Common myeloid progenitor, CD34-positive (primary cell): ENCODE data around the gene OR51I2. TPM values are rescaled to one million over a fixed set of nuclear protein-coding genes. Genes with fewer than 3 reads are reported as not detected.

Source experiments
- CTCF ChIA-PET: fragments of 350-600 bp; sonication (Branson Sonifier 250); formaldehyde crosslinking; loops from one replicate; lab custom pipeline; 2021; ENCODE audit warnings: antibody characterized with exemption; lab: Charles Lee
- POLR2A ChIA-PET: fragments of 350-600 bp; sonication (Branson Sonifier 250); formaldehyde crosslinking; loops from one replicate; lab custom pipeline; 2021; ENCODE audit warnings: antibody characterized with exemption; lab: Charles Lee
- DNase-seq, 3 donors: peaks; one replicate each; pipeline versions ENCODE4 v3.0.0 to v3.0.0-alpha.2; 2013
- H3K27ac ChIP-seq, 2 experiments: 1 replicate in 1 of 2; 2 replicates in 1 of 2; pipeline ENCODE4 v1.7.0; 2013; ENCODE audit warnings: inconsistent platforms in 2 of 2, low read length in 2 of 2, mild to moderate bottlenecking in 2 of 2, low read depth in 1 of 2, moderate library complexity in 1 of 2; ENCODE audit not compliant: severe bottlenecking in 2 of 2, insufficient read depth in 1 of 2, poor library complexity in 1 of 2
- H3K27me3 ChIP-seq, 5 experiments: replicated peaks in 2 of 5; 1 replicate in 3 of 5; 2 replicates in 2 of 5; pipeline versions ENCODE4 v1.6.1 to v1.7.0; 2013; ENCODE audit warnings: low read length in 4 of 5, mild to moderate bottlenecking in 2 of 5, moderate library complexity in 2 of 5, inconsistent platforms in 1 of 5; ENCODE audit not compliant: insufficient read depth in 5 of 5, control insufficient read depth in 4 of 5
- H3K36me3 ChIP-seq, 4 experiments: 1 replicate in 2 of 4; 2 replicates in 2 of 4; pipeline versions ENCODE4 v1.6.1 to v1.7.0; 2013; ENCODE audit warnings: low read length in 3 of 4, control low read depth in 1 of 4, mild to moderate bottlenecking in 1 of 4; ENCODE audit not compliant: control insufficient read depth in 4 of 4, insufficient read depth in 4 of 4
- H3K4me1 ChIP-seq, 4 experiments: 1 replicate in 3 of 4; 2 replicates in 1 of 4; pipeline versions ENCODE4 v1.6.1 to v1.7.1; 2013; ENCODE audit warnings: low read length in 3 of 4, mild to moderate bottlenecking in 3 of 4, control low read depth in 1 of 4, inconsistent platforms in 1 of 4, moderate library complexity in 1 of 4; ENCODE audit not compliant: control insufficient read depth in 4 of 4, insufficient read depth in 4 of 4; ENCODE audit errors: control extremely low read depth in 1 of 4
- H3K4me3 ChIP-seq, 7 experiments: 1 replicate in 4 of 7; 2 replicates in 3 of 7; pipeline versions ENCODE4 v1.5.1 to v1.7.0; 2013; ENCODE audit warnings: mild to moderate bottlenecking in 7 of 7, low read length in 6 of 7, moderate library complexity in 6 of 7, inconsistent platforms in 2 of 7, low read depth in 2 of 7, control low read depth in 1 of 7; ENCODE audit not compliant: insufficient read depth in 4 of 7, control insufficient read depth in 1 of 7; ENCODE audit errors: extremely low read depth in 1 of 7
- H3K9me3 ChIP-seq, 5 experiments: 1 replicate in 4 of 5; 2 replicates in 1 of 5; pipeline versions ENCODE4 v1.6.1 to v1.7.1; 2013; ENCODE audit warnings: low read length in 4 of 5, mild to moderate bottlenecking in 2 of 5, inconsistent platforms in 1 of 5, low read depth in 1 of 5, moderate library complexity in 1 of 5; ENCODE audit not compliant: control insufficient read depth in 4 of 5, insufficient read depth in 2 of 5; ENCODE audit errors: control extremely low read depth in 1 of 5
- WGBS: methylation state at CpG from one replicate; pipeline ENCODE4 v1.1.5; 2013; ENCODE audit not compliant: insufficient coverage; 5-methylcytosine and 5-hydroxymethylcytosine counted together
- polyA plus RNA-seq: library from polyadenylated mRNA; unstranded; fragments of 120-200 nt; gene quantifications from one replicate; pipeline ENCODE4 v1.2.1, GENCODE V29; 2013

Gene OR51I2
- 0.13 TPM for polyA plus RNA-seq

DNA sequence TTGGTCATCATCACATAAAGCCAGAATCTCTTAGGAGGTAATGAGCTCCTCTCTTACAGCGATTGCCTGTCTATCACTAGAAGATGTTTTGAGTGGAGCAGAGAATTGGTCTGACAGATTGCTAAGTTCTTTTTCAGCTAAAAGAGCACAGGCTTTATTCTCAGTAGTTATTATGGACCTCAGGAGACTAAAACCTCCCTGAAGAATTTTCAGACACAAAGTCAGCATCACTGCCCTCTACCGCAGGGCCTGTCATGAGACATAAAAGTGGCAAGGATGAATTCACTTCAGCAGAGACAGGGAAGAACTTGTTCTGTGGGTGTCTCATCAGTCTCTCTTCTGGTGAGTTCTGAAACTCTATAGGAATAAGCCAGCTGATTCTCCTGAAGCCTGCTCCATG lies at the start of gene OR51I2:
TSS of gene OR51I2 (plus strand) at position 301 of the 400 bp plus-strand sequence. CDS start 4,166 bp downstream, outside the sequence.
- Histone ChIP-seq H3K27ac (no peak within 1 kb of the TSS), H3K4me3 (no peak within 1 kb of the TSS), H3K27me3 (no peaks in the 10 kb centered on the region), H3K36me3 (no peaks in the 10 kb centered on the region), H3K4me1 (no peaks in the 10 kb centered on the region), H3K9me3 (no peaks in the 10 kb centered on the region)
- POLR2A ChIA-PET = no interaction called here
- CTCF ChIA-PET = no interaction called here
- WGBS = 100% methylated on average over 1 of the region's 2 CpGs
- DNase-seq = no peak

- no peaks in the 10 kb centered on the region for H3K36me3 ChIP-seq
- H3K9me3 ChIP-seq = no peaks in the 10 kb centered on the region
- H3K4me3 ChIP-seq = no peak overlapping the region
- ChIA-PET POLR2A (no interaction called here), CTCF (no interaction called here)
- H3K4me1 ChIP-seq = no peaks in the 10 kb centered on the region
- H3K27me3 ChIP-seq = peaks cover 0 to 2% (median 0%) of the 10 kb centered on the region in 5 experiments
- DNase-seq = no peak
- no peak overlapping the region for H3K27ac ChIP-seq
Measured at GRCh38 chr11:5405173-5405572, 44.0 kb upstream of the OR51I2 start.

- CTCF ChIA-PET = no interaction called here
- Histone ChIP-seq H3K36me3 (no peaks in the 10 kb centered on the region), H3K27me3 (peaks cover 0 to 2% (median 0%) of the 10 kb centered on the region in 5 experiments), H3K27ac (no peak overlapping the region), H3K4me1 (no peaks in the 10 kb centered on the region), H3K4me3 (no peak overlapping the region), H3K9me3 (no peaks in the 10 kb centered on the region)
- POLR2A ChIA-PET = no interaction called here
- 100% methylated on average over 1 of the region's 5 CpGs for WGBS
- no peak for DNase-seq
Measured at GRCh38 chr11:5420993-5421392, 28.1 kb upstream of the OR51I2 start.

DNA sequence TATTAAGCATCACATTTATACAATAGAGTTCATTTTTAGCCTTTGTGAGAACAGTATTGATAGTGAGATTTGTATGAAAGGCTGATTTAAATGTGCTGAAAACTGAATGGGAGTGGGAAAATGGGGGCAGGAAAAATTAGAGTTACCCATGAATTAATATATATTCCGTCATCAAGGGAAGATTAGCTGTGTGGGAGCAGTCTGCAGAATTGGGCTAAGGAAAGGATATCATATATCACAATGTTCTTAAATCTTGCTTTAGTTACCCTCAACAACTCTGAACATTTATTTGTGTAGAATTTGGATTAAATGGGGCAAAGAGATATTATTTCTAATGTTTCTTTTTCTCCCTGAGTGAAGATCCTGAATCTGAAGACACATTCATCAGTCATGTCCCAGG lies 27.3 kb upstream of the OR51I2 start, which contains the start of gene OR51Q1:
TSS of gene OR51Q1 (plus strand) at position 301 of the 400 bp plus-strand sequence. CDS start at position 391, 90 bp downstream.
- ChIA-PET CTCF (no interaction called here), POLR2A (no interaction called here)
- no peaks in the 10 kb centered on the region for H3K36me3 ChIP-seq
- no peaks in the 10 kb centered on the region for H3K4me1 ChIP-seq
- H3K4me3 ChIP-seq = no peak within 1 kb of the TSS
- DNase-seq = no peak
- H3K27me3 ChIP-seq = peaks cover 0 to 2% (median 0%) of the 10 kb centered on the region in 5 experiments
- H3K27ac ChIP-seq = no peak within 1 kb of the TSS
- no peaks in the 10 kb centered on the region for H3K9me3 ChIP-seq
- WGBS = no CpG with 5 or more reads among the region's 1 CpG

- H3K9me3 ChIP-seq = no peaks in the 10 kb centered on the region
- no peaks in the 10 kb centered on the region for H3K4me1 ChIP-seq
- no peaks in the 10 kb centered on the region for H3K36me3 ChIP-seq
- H3K27ac ChIP-seq = no peak overlapping the region
- ChIA-PET CTCF (no interaction called here), POLR2A (no interaction called here)
- peaks cover 0 to 2% (median 0%) of the 10 kb centered on the region in 5 experiments for H3K27me3 ChIP-seq
- WGBS = 95% methylated on average over 3 of the region's 3 CpGs
- H3K4me3 ChIP-seq = no peak overlapping the region
- no peak for DNase-seq
Measured at GRCh38 chr11:5423131-5423530, 26.0 kb upstream of the OR51I2 start.

DNA sequence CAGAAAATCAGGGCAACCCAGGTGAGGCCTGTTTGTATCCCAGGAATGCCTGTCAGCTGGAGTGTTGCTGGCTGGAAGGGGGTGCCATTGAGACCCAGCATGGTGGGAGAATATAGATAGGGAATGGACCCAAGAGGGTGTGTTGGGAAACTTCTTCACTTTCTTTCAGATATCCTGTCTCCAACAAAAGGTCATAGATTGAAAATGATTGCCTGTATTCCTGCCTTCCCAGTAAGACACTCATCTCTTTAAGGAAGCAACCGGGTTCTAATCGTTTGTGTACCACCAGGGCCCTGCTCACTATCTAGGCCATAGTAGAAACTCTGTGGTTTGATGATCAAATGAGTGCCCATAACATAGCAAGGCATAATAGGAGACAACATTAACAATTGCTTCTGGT lies 7.7 kb upstream of the OR51I2 start, which contains the start of gene OR51I1:
TSS of gene OR51I1 (minus strand) at position 101 of the 400 bp plus-strand sequence. CDS start at position 101, 0 bp downstream.
- 78% methylated on average over 2 of the region's 2 CpGs for WGBS
- H3K9me3 ChIP-seq = no peaks in the 10 kb centered on the region
- H3K4me1 ChIP-seq = no peaks in the 10 kb centered on the region
- H3K27me3 ChIP-seq = peaks cover 0 to 3% (median 0%) of the 10 kb centered on the region in 5 experiments
- ChIA-PET CTCF (interaction anchor here (0.6 kb wide), 1 partner anchor 229 kb away, joined by 3 read pairs; no protein-coding TSS in a partner anchor), POLR2A (no interaction called here)
- H3K27ac ChIP-seq = no peak within 1 kb of the TSS
- no peaks in the 10 kb centered on the region for H3K36me3 ChIP-seq
- H3K4me3 ChIP-seq = no peak within 1 kb of the TSS
- DNase-seq = no peak

- Histone ChIP-seq H3K9me3 (no peaks in the 10 kb centered on the region), H3K27ac (no peak overlapping the region), H3K27me3 (peaks cover 0 to 3% (median 0%) of the 10 kb centered on the region in 5 experiments), H3K4me1 (no peaks in the 10 kb centered on the region), H3K4me3 (no peak overlapping the region), H3K36me3 (no peaks in the 10 kb centered on the region)
- ChIA-PET CTCF (no interaction called here), POLR2A (no interaction called here)
- 75% methylated on average over 1 of the region's 2 CpGs for WGBS
- no peak for DNase-seq
Measured at GRCh38 chr11:5443835-5444393, 5.2 kb upstream of the OR51I2 start.
